Muscle of leg (tissue), 16 donors: ENCODE data around the gene MAPK8IP2. TPM values are rescaled to one million over a fixed set of nuclear protein-coding genes. Genes with fewer than 3 reads are reported as not detected.

ENCODE experiments used
- DNase-seq: peaks from one replicate; pipeline ENCODE4 v3.0.0; 2013
- H3K27ac ChIP-seq: one replicate; pipeline ENCODE4 v1.5.1; 2013; ENCODE audit warnings: mild to moderate bottlenecking, low read length, control low read depth
- H3K27me3 ChIP-seq: one replicate; pipeline ENCODE4 v1.6.1; 2013; ENCODE audit warnings: low read length; ENCODE audit not compliant: control insufficient read depth, insufficient read depth
- H3K36me3 ChIP-seq: one replicate; pipeline ENCODE4 v1.6.1; 2013; ENCODE audit warnings: low read length; ENCODE audit not compliant: control insufficient read depth, insufficient read depth
- H3K4me1 ChIP-seq: one replicate; pipeline ENCODE4 v1.6.1; 2013; ENCODE audit warnings: low read length; ENCODE audit not compliant: control insufficient read depth, insufficient read depth
- H3K4me3 ChIP-seq: one replicate; pipeline ENCODE4 v1.5.1; 2013; ENCODE audit warnings: low read length, control low read depth
- H3K9me3 ChIP-seq: replicated peaks from 2 replicates; pipeline ENCODE4 v1.6.1; 2013; ENCODE audit warnings: low read depth, low read length; ENCODE audit not compliant: control insufficient read depth
- WGBS: methylation state at CpG from one replicate; pipeline ENCODE4 v1.1.5; 2013; ENCODE audit warnings: missing lambda C conversion rate; ENCODE audit not compliant: insufficient coverage; 5-methylcytosine and 5-hydroxymethylcytosine counted together
- long read RNA-seq, 11 donors: transcript quantifications; one replicate each; lab custom pipeline, GENCODE V29; 2026
- polyA plus RNA-seq, 8 donors: library from polyadenylated mRNA; unstranded; fragments of 120-200 nt; gene quantifications; one replicate each; pipeline versions ENCODE4 v1.2.1 to v1.2.3, GENCODE V29; 2013; ENCODE audit warnings: inconsistent platforms in 1 of 8, low replicate concordance in 1 of 8; ENCODE audit not compliant: insufficient read length in 8 of 8, insufficient read depth in 1 of 8
- total RNA-seq: library from RNA; stranded (reverse); fragments of 120-200 nt; gene quantifications from one replicate; pipeline ENCODE4 v1.2.4, GENCODE V29; 2013

Gene MAPK8IP2
- 0.22 TPM for total RNA-seq
- polyA plus RNA-seq = under 1 TPM; 0.34 to 0.68 (median 0.55) TPM
- long read RNA-seq, donor 1 = 0 reads
- long read RNA-seq, donor 2 = 0 reads
- long read RNA-seq, donor 3 = 0 reads
- long read RNA-seq, donor 4 = 0 reads
- long read RNA-seq, donor 5 = 0 reads
- long read RNA-seq, donor 6 = 0 reads
- long read RNA-seq, donor 7 = 0 reads
- long read RNA-seq, donor 8 = 0 reads
- long read RNA-seq, donor 9 = 0 reads
- long read RNA-seq, donor 10 = 0 reads
- long read RNA-seq, donor 11 = 0 reads

GRCh38 chr22:50600538-50600937 is at the start of gene MAPK8IP2:
TSS of gene MAPK8IP2 (plus strand) at chr22:50600793. CDS start at chr22:50600819, 26 bp downstream.
- Histone ChIP-seq H3K9me3 (no peaks in the 10 kb centered on the region), H3K27ac (no peak within 1 kb of the TSS), H3K36me3 (no peaks in the 10 kb centered on the region), H3K4me3 (no peak within 1 kb of the TSS), H3K4me1 (peaks cover 3% of the 10 kb centered on the region), H3K27me3 (peaks cover 65% of the 10 kb centered on the region)
- no peak for DNase-seq
- WGBS = under 1% methylated on average over 51 of the region's 61 CpGs

- no peak for DNase-seq
- Histone ChIP-seq H3K4me3 (no peak overlapping the region), H3K4me1 (peaks cover 4% of the 10 kb centered on the region), H3K9me3 (no peaks in the 10 kb centered on the region), H3K36me3 (no peaks in the 10 kb centered on the region), H3K27me3 (peaks cover 40% of the 10 kb centered on the region), H3K27ac (no peak overlapping the region)
- WGBS = 89% methylated on average over 8 of the region's 11 CpGs
Measured at GRCh38 chr22:50551160-50551752, 49.3 kb upstream of the MAPK8IP2 start.

GRCh38 chr22:50553310-50553709 is 47.3 kb upstream of the MAPK8IP2 start:
- WGBS = 95% methylated on average over 6 of the region's 8 CpGs
- Histone ChIP-seq H3K4me3 (no peak overlapping the region), H3K4me1 (peaks cover under 1% of the 10 kb centered on the region), H3K9me3 (no peaks in the 10 kb centered on the region), H3K27ac (no peak overlapping the region), H3K36me3 (no peaks in the 10 kb centered on the region), H3K27me3 (peaks cover 22% of the 10 kb centered on the region)
- DNase-seq = no peak

GRCh38 chr22:50556703-50557102 is 43.9 kb upstream of the MAPK8IP2 start:
- H3K27me3 ChIP-seq = peaks cover 8% of the 10 kb centered on the region
- H3K4me3 ChIP-seq = no peak overlapping the region
- no peaks in the 10 kb centered on the region for H3K36me3 ChIP-seq
- DNase-seq = no peak
- no peaks in the 10 kb centered on the region for H3K4me1 ChIP-seq
- no CpG with 5 or more reads among the region's 5 CpGs for WGBS
- no peak overlapping the region for H3K27ac ChIP-seq
- no peaks in the 10 kb centered on the region for H3K9me3 ChIP-seq

- no peaks in the 10 kb centered on the region for H3K36me3 ChIP-seq
- 81% methylated on average over 3 of the region's 3 CpGs for WGBS
- H3K4me3 ChIP-seq = no peak overlapping the region
- H3K27me3 ChIP-seq = peaks cover 11% of the 10 kb centered on the region
- no peak for DNase-seq
- H3K4me1 ChIP-seq = peaks cover 10% of the 10 kb centered on the region
- no peaks in the 10 kb centered on the region for H3K9me3 ChIP-seq
- H3K27ac ChIP-seq = no peak overlapping the region
Measured at GRCh38 chr22:50560034-50560433, 40.6 kb upstream of the MAPK8IP2 start.

- H3K4me3 ChIP-seq = no peak overlapping the region
- H3K9me3 ChIP-seq = no peaks in the 10 kb centered on the region
- 57% methylated on average over 14 of the region's 34 CpGs for WGBS
- H3K36me3 ChIP-seq = no peaks in the 10 kb centered on the region
- no peak for DNase-seq
- H3K27me3 ChIP-seq = peaks cover 14% of the 10 kb centered on the region
- H3K27ac ChIP-seq = no peak overlapping the region
- peaks cover 10% of the 10 kb centered on the region for H3K4me1 ChIP-seq
Measured at GRCh38 chr22:50561401-50562358, 38.9 kb upstream of the MAPK8IP2 start.

GRCh38 chr22:50562523-50563412 is 37.8 kb upstream of the MAPK8IP2 start, which contains the start of gene SYCE3:
TSS of gene SYCE3 (minus strand) at chr22:50562919. CDS start at chr22:50556405, 6,514 bp downstream.
- Histone ChIP-seq H3K4me3 (peak within 1 kb of the TSS; percentile 58), H3K27me3 (peaks cover 14% of the 10 kb centered on the region), H3K9me3 (no peaks in the 10 kb centered on the region), H3K4me1 (peaks cover 10% of the 10 kb centered on the region), H3K27ac (no peak within 1 kb of the TSS), H3K36me3 (no peaks in the 10 kb centered on the region)
- under 1% methylated on average over 46 of the region's 61 CpGs for WGBS
- DNase-seq = peak; percentile 96

- DNase-seq = no peak
- Histone ChIP-seq H3K4me1 (peaks cover 10% of the 10 kb centered on the region), H3K4me3 (peak overlapping the region; percentile 58), H3K27me3 (peaks cover 14% of the 10 kb centered on the region), H3K9me3 (no peaks in the 10 kb centered on the region), H3K27ac (no peak overlapping the region), H3K36me3 (peaks cover 2% of the 10 kb centered on the region)
- WGBS = 18% methylated on average over 11 of the region's 17 CpGs
Measured at GRCh38 chr22:50563413-50564160, 37.0 kb upstream of the MAPK8IP2 start.

- Histone ChIP-seq H3K4me1 (peaks cover 10% of the 10 kb centered on the region), H3K4me3 (no peak overlapping the region), H3K9me3 (no peaks in the 10 kb centered on the region), H3K27ac (no peak overlapping the region), H3K36me3 (peaks cover 5% of the 10 kb centered on the region), H3K27me3 (peaks cover 14% of the 10 kb centered on the region)
- WGBS = 90% methylated on average over 10 of the region's 11 CpGs
- no peak for DNase-seq
Measured at GRCh38 chr22:50564289-50564688, 36.3 kb upstream of the MAPK8IP2 start.
